Measurements from ENCODE around the gene PDE6D.
"Not testable (repeated sequence)": the region's sequence is repeated elsewhere in the genome, so short reads cannot be mapped to it uniquely, and the experiment has no call there.

The PDE6D gene

GRCh38 chr2:231715988-231716616, 65.0 kb downstream of the PDE6D start:
- H3K9me3 Mint-ChIP-seq = no peaks in the 10 kb centered on the region
- peaks cover 52% of the 10 kb centered on the region for H3K4me1 Mint-ChIP-seq
- H3K4me3 Mint-ChIP-seq = no peak overlapping the region
- no peaks in the 10 kb centered on the region for H3K27me3 Mint-ChIP-seq
- DNase-seq (no peak), ATAC-seq (no peak)
- no peak overlapping the region for H3K27ac Mint-ChIP-seq

GRCh38 chr2:231715499-231715837, 65.6 kb downstream of the PDE6D start:
- Mint-ChIP-seq H3K4me1 (peaks cover 56% of the 10 kb centered on the region), H3K27me3 (no peaks in the 10 kb centered on the region), H3K4me3 (no peak overlapping the region), H3K27ac (no peak overlapping the region), H3K9me3 (no peaks in the 10 kb centered on the region)
- ATAC-seq (no peak), DNase-seq (no peak)

- H3K27me3 Mint-ChIP-seq = no peaks in the 10 kb centered on the region
- H3K4me1 Mint-ChIP-seq = peaks cover 59% of the 10 kb centered on the region
- H3K27ac Mint-ChIP-seq = no peak overlapping the region
- H3K9me3 Mint-ChIP-seq = no peaks in the 10 kb centered on the region
- H3K4me3 Mint-ChIP-seq = no peak overlapping the region
- peak; percentile 77 to 79 for DNase-seq
- ATAC-seq = peak; percentile 27
These were observed 66.2 kb downstream of the PDE6D start for GRCh38 chr2:231714639-231715498.

- H3K4me1 Mint-ChIP-seq = peaks cover 61% of the 10 kb centered on the region
- peak overlapping the region; percentile 62 to 63 for H3K4me3 Mint-ChIP-seq
- DNase-seq = peak; percentile 88 to 91
- ATAC-seq = peak; percentile 37
- H3K27me3 Mint-ChIP-seq = no peaks in the 10 kb centered on the region
- H3K9me3 Mint-ChIP-seq = no peaks in the 10 kb centered on the region
- peak overlapping the region; percentile 93 to 95 for H3K27ac Mint-ChIP-seq
These were observed 67.1 kb downstream of the PDE6D start for GRCh38 chr2:231713730-231714638.

GRCh38 chr2:231713406-231713729, 67.7 kb downstream of the PDE6D start:
- not testable (repeated sequence) for H3K27me3 Mint-ChIP-seq, ATAC-seq, DNase-seq, H3K9me3 Mint-ChIP-seq
- H3K4me1 Mint-ChIP-seq = peaks cover 65% of the 10 kb centered on the region
- peak overlapping the region; percentile 93 to 95 for H3K27ac Mint-ChIP-seq
- peak overlapping the region; percentile 62 to 63 for H3K4me3 Mint-ChIP-seq

- H3K4me1 Mint-ChIP-seq = peaks cover 67% of the 10 kb centered on the region
- not testable (repeated sequence) for H3K9me3 Mint-ChIP-seq, ATAC-seq, H3K27me3 Mint-ChIP-seq
- H3K4me3 Mint-ChIP-seq = peak overlapping the region; percentile 97
- peak overlapping the region; percentile 95 to 100 for H3K27ac Mint-ChIP-seq
- DNase-seq = peak; percentile 56 to 66
These were observed 68.5 kb downstream of the PDE6D start for GRCh38 chr2:231712451-231713021.

GRCh38 chr2:231711677-231712450, 69.2 kb downstream of the PDE6D start:
- peak; percentile 30 to 35 for DNase-seq
- Mint-ChIP-seq H3K27ac (peak overlapping the region; percentile 95 to 100), H3K4me3 (peak overlapping the region; percentile 97), H3K4me1 (peaks cover 67% of the 10 kb centered on the region), H3K9me3 (no peaks in the 10 kb centered on the region), H3K27me3 (no peaks in the 10 kb centered on the region)
- ATAC-seq = no peak

GRCh38 chr2:231710799-231711676, 70.0 kb downstream of the PDE6D start:
- no peaks in the 10 kb centered on the region for H3K27me3 Mint-ChIP-seq
- no peaks in the 10 kb centered on the region for H3K9me3 Mint-ChIP-seq
- peak overlapping the region; percentile 95 to 100 for H3K27ac Mint-ChIP-seq
- DNase-seq = peak in 1 of 2 donors; percentile 28
- peak overlapping the region; percentile 97 for H3K4me3 Mint-ChIP-seq
- ATAC-seq = no peak
- H3K4me1 Mint-ChIP-seq = peaks cover 66% of the 10 kb centered on the region

- ATAC-seq (peak; percentile 50), DNase-seq (peak; percentile 90 to 94)
- no peaks in the 10 kb centered on the region for H3K27me3 Mint-ChIP-seq
- peak overlapping the region; percentile 97 for H3K4me3 Mint-ChIP-seq
- peak overlapping the region; percentile 96 to 100 for H3K27ac Mint-ChIP-seq
- H3K4me1 Mint-ChIP-seq = peaks cover 66% of the 10 kb centered on the region
- no peaks in the 10 kb centered on the region for H3K9me3 Mint-ChIP-seq
These were observed 70.9 kb downstream of the PDE6D start for GRCh38 chr2:231709981-231710798.

GRCh38 chr2:231709636-231709980, 71.5 kb downstream of the PDE6D start:
- Mint-ChIP-seq H3K27me3 (no peaks in the 10 kb centered on the region), H3K9me3 (no peaks in the 10 kb centered on the region), H3K27ac (peak overlapping the region; percentile 96 to 100), H3K4me1 (peaks cover 63% of the 10 kb centered on the region), H3K4me3 (peak overlapping the region; percentile 97)
- ATAC-seq (peak; percentile 0), DNase-seq (no peak)

- peak; percentile 67 to 75 for DNase-seq
- Mint-ChIP-seq H3K4me3 (peak overlapping the region; percentile 97), H3K4me1 (peaks cover 62% of the 10 kb centered on the region), H3K27ac (peak overlapping the region; percentile 99 to 100), H3K27me3 (no peaks in the 10 kb centered on the region), H3K9me3 (no peaks in the 10 kb centered on the region)
- peak; percentile 0 for ATAC-seq
These were observed 72.1 kb downstream of the PDE6D start for GRCh38 chr2:231708773-231709635.

- Mint-ChIP-seq H3K4me1 (peaks cover 55% of the 10 kb centered on the region), H3K27me3 (no peaks in the 10 kb centered on the region), H3K4me3 (peak within 1 kb of the TSS; percentile 97), H3K27ac (peak within 1 kb of the TSS; percentile 100), H3K9me3 (no peaks in the 10 kb centered on the region)
- DNase-seq = peak; percentile 100
- peak; percentile 78 for ATAC-seq
These were observed 72.9 kb downstream of the PDE6D start, which contains the start of gene PTMA for GRCh38 chr2:231707927-231708772. Gene PTMA (plus strand): TSS chr2:231708525. CDS start chr2:231708707, 182 bp downstream.
